ENCODE data around the gene ROPN1L.
"Not testable (repeated sequence)": the region's sequence is repeated elsewhere in the genome, so short reads cannot be mapped to it uniquely, and the experiment has no call there.

The ROPN1L gene

GRCh38 chr5:10441083-10441991 is at the start of gene ROPN1L:
Gene ROPN1L (plus strand): TSS chr5:10441879. CDS start chr5:10442168, 289 bp downstream.
- DNase-seq (ENCODE audit: low spot score) = peak; percentile 98

- DNase-seq (ENCODE audit: low spot score) = not testable (repeated sequence)
Observed at GRCh38 chr5:10392567-10393328, 48.9 kb upstream of the ROPN1L start.

GRCh38 chr5:10393491-10393890 is 48.2 kb upstream of the ROPN1L start:
- no peak for DNase-seq (ENCODE audit: low spot score)

- DNase-seq (ENCODE audit: low spot score) = no peak
Observed at GRCh38 chr5:10396552-10396951, 45.1 kb upstream of the ROPN1L start.

- DNase-seq (ENCODE audit: low spot score) = no peak
Observed at GRCh38 chr5:10399839-10400238, 41.8 kb upstream of the ROPN1L start.

- no peak for DNase-seq (ENCODE audit: low spot score)
Observed at GRCh38 chr5:10400411-10400810, 41.3 kb upstream of the ROPN1L start.

GRCh38 chr5:10400831-10401230 is 40.8 kb upstream of the ROPN1L start:
- DNase-seq (ENCODE audit: low spot score) = no peak

- no peak for DNase-seq (ENCODE audit: low spot score)
Observed at GRCh38 chr5:10401498-10401897, 40.2 kb upstream of the ROPN1L start.

GRCh38 chr5:10403829-10404228 is 37.9 kb upstream of the ROPN1L start:
- DNase-seq (ENCODE audit: low spot score) = no peak

GRCh38 chr5:10406651-10407050 is 35.0 kb upstream of the ROPN1L start:
- DNase-seq (ENCODE audit: low spot score) = no peak

GRCh38 chr5:10409504-10409903 is 32.2 kb upstream of the ROPN1L start:
- DNase-seq (ENCODE audit: low spot score) = no peak

- no peak for DNase-seq (ENCODE audit: low spot score)
Observed at GRCh38 chr5:10410662-10411061, 31.0 kb upstream of the ROPN1L start.

GRCh38 chr5:10411336-10411735 is 30.3 kb upstream of the ROPN1L start:
- DNase-seq (ENCODE audit: low spot score) = no peak

GRCh38 chr5:10416868-10417267 is 24.8 kb upstream of the ROPN1L start:
- no peak for DNase-seq (ENCODE audit: low spot score)

GRCh38 chr5:10418654-10419345 is 22.9 kb upstream of the ROPN1L start:
- no peak for DNase-seq (ENCODE audit: low spot score)

GRCh38 chr5:10420468-10420867 is 21.2 kb upstream of the ROPN1L start:
- DNase-seq (ENCODE audit: low spot score) = no peak

GRCh38 chr5:10420932-10421331 is 20.7 kb upstream of the ROPN1L start:
- DNase-seq (ENCODE audit: low spot score) = no peak

GRCh38 chr5:10421896-10422691 is 19.6 kb upstream of the ROPN1L start:
- DNase-seq (ENCODE audit: low spot score) = no peak

- peak; percentile 19 for DNase-seq (ENCODE audit: low spot score)
Observed at GRCh38 chr5:10423022-10423421, 18.7 kb upstream of the ROPN1L start.

GRCh38 chr5:10424124-10424731 is 17.5 kb upstream of the ROPN1L start:
- peak; percentile 50 for DNase-seq (ENCODE audit: low spot score)

- no peak for DNase-seq (ENCODE audit: low spot score)
Observed at GRCh38 chr5:10427201-10427600, 14.5 kb upstream of the ROPN1L start.
